ENCODE results near the gene AVPR2. TPM values are rescaled to one million over a fixed set of nuclear protein-coding genes. Genes with fewer than 3 reads are reported as not detected.

Gene AVPR2
- total RNA-seq, 2 donors from 2014 or later: 2.3 to 4.7 TPM

DNA sequence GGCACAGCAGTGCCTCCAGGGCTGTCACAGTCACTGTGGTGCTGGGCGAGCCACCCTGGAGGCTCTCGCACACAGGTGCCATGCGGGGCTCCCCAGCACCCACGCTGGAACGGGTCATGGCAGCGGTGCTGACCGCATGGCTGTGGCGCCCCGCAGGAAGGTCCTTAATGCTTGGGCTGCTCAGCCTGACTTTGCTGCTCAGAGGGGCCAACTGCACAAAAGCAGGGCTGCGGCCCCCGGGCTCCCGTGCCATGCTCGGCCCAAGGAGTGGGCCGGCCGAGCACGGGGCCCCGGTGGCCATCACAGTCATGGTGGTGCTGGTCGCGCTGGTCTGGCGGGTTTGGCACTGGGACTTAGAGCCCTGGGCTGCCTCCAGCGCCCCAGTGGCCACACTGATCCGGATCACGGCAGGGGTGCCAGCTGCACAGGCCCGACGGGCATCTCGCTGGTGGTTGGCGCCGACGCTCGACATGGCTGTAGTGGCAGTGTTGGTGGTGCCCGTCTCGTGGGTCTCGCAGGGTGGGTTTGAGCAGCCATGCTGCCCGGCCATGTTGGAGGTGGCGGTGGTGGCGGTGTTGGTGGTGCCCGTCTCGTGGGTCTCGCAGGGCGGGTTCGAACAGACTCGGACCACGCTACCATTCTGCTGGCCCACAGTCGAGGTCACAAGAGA, 50.2 kb downstream of the AVPR2 start:
- Histone ChIP-seq H3K4me1 (peaks cover 0 to 11% of the 10 kb centered on the region in 2 donors), H3K4me3 (no peak overlapping the region), H3K27ac (peak overlapping the region in 1 of 2 donors; percentile 63), H3K27me3 (no peaks in the 10 kb centered on the region), H3K9me3 (no peaks in the 10 kb centered on the region), H3K36me3 (peaks cover 91% of the 10 kb centered on the region)
- no peak for DNase-seq (ENCODE audit: low spot score)
- TF ChIP-seq, protein P1, sequence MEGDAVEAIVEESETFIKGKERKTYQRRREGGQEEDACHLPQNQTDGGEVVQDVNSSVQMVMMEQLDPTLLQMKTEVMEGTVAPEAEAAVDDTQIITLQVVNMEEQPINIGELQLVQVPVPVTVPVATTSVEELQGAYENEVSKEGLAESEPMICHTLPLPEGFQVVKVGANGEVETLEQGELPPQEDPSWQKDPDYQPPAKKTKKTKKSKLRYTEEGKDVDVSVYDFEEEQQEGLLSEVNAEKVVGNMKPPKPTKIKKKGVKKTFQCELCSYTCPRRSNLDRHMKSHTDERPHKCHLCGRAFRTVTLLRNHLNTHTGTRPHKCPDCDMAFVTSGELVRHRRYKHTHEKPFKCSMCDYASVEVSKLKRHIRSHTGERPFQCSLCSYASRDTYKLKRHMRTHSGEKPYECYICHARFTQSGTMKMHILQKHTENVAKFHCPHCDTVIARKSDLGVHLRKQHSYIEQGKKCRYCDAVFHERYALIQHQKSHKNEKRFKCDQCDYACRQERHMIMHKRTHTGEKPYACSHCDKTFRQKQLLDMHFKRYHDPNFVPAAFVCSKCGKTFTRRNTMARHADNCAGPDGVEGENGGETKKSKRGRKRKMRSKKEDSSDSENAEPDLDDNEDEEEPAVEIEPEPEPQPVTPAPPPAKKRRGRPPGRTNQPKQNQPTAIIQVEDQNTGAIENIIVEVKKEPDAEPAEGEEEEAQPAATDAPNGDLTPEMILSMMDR (IDR thresholded peaks at IDR 0.05): no peak

DNA sequence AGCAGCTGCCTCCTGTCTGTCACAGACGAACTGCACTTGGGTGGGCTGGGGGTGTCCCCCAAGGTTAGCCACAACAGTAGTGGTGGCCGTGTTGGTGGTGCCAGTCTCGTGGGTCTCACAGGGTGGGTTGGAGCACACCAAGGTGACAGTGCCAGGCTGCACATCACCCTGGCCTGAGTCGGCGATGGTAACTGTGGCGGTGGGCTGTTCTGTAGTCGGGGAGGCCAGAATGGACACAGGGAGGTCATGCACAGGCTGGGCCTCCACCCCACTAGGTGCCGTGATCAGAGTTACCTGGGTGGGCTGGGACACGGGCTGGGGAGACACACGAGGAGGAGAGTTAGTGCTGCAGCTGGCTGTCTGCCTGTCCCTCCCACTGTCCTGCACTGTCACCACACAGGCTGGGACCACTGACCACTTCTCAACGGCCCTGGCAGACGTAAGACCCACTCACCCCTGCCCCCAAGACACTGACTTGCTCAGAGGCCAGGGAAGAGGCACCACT, 50.8 kb downstream of the AVPR2 start:
- H3K36me3 ChIP-seq: peaks cover 91% of the 10 kb centered on the region
- H3K27ac ChIP-seq: no peak overlapping the region

DNA sequence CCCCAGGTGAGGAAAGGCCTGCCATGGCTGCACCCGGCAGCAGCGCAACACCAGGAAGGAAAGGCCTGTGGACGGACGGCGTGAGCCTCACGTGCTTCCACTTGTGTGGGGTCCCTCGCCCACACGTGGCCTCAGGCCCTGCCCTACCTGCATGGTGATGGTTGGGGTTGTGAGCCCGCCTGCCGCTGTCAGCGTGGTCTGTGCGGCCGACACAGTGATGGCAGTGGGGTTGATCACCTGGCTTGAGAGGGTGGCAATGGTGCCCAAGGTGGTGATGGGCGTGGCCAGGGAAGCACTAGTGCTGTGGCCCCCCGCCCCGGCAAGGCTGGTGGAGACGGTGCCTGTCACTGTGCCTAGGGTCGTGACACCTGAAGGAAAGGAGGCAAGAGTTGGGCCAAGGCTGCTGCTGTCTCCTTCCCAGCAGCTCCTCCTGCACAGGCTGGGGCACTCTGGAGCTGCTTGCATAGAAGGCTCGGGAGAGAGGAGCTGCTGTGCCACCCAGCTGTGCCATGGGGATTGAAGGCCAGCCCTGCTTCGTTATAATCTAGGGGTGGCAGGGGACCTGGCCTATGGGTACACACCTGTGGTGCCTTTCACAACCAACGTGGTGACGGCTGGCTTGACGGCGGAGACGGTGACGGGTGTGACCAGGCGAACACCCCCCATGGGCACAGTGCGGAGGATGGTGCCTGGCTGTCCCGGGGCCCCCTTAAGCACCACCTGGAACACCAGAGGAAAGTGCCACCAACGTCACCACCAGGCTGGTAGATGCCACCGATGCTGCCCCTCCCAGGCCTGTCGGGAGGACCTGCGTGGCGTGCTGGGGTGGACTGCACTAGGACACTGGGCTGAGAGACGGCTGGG, 51.8 kb downstream of the AVPR2 start:
- H3K36me3 ChIP-seq: peaks cover 91% of the 10 kb centered on the region
- TF ChIP-seq, protein P1 (IDR thresholded peaks at IDR 0.05): no peak
- DNase-seq (ENCODE audit: low spot score): no peak
- H3K27ac ChIP-seq: no peak overlapping the region
- H3K27me3 ChIP-seq: no peaks in the 10 kb centered on the region
- no peak overlapping the region for H3K4me3 ChIP-seq
- H3K9me3 ChIP-seq: no peaks in the 10 kb centered on the region
- H3K4me1 ChIP-seq: peaks cover 0 to 11% of the 10 kb centered on the region in 2 donors

More for the DNA sequence above, 50.8 kb downstream of the AVPR2 start:
- Histone ChIP-seq H3K9me3 (no peaks in the 10 kb centered on the region), H3K4me1 (peaks cover 0 to 11% of the 10 kb centered on the region in 2 donors), H3K4me3 (no peak overlapping the region), H3K27me3 (no peaks in the 10 kb centered on the region)
- no peak for DNase-seq (ENCODE audit: low spot score)
- TF ChIP-seq, protein P1 (IDR thresholded peaks at IDR 0.05): no peak

Other genes with a start within 250 kb of the AVPR2 start
- 10 to 100 TPM in 1 of 2 donors, 1 to 10 TPM in 1; 4.0 to 42.4 TPM for gene PNCK, start 230.9 kb upstream of the AVPR2 start, total RNA-seq
- gene SLC6A8, start 216.7 kb upstream of the AVPR2 start, total RNA-seq: 10 to 100 TPM; 71.3 to 76.6 TPM
- gene BCAP31, start 180.3 kb upstream of the AVPR2 start, total RNA-seq: 100 to 1,000 TPM in 1 of 2 donors, 10 to 100 TPM in 1; 86.3 to 109 TPM
- 10 to 100 TPM; 15.2 to 18.0 TPM for gene ABCD1, start 179.8 kb upstream of the AVPR2 start, total RNA-seq
- 1 to 10 TPM; 5.6 to 8.2 TPM for gene PLXNB3, start 140.4 kb upstream of the AVPR2 start, total RNA-seq
- gene SRPK3, start 123.6 kb upstream of the AVPR2 start, total RNA-seq: 10 to 100 TPM; 19.4 to 24.6 TPM
- gene IDH3G, start 110.3 kb upstream of the AVPR2 start, total RNA-seq: 100 to 1,000 TPM; 116 to 135 TPM
- 100 to 1,000 TPM; 219 to 238 TPM for gene SSR4, start 110.0 kb upstream of the AVPR2 start, total RNA-seq
- 1 to 10 TPM; 2.1 to 7.1 TPM for gene PDZD4, start 74.1 kb upstream of the AVPR2 start, total RNA-seq
- 1 to 10 TPM; 6.3 to 7.0 TPM for gene L1CAM, start 18.5 kb upstream of the AVPR2 start, total RNA-seq
- gene ARHGAP4, start 21.6 kb downstream of the AVPR2 start, total RNA-seq: 1 to 10 TPM; 7.6 to 8.9 TPM
- gene NAA10, start 30.4 kb downstream of the AVPR2 start, total RNA-seq: 10 to 100 TPM; 66.5 to 70.2 TPM
- 10 to 100 TPM in 1 of 2 donors, 1 to 10 TPM in 1; 6.2 to 10.6 TPM for gene RENBP, start 40.0 kb downstream of the AVPR2 start, total RNA-seq
- gene HCFC1, start 67.1 kb downstream of the AVPR2 start, total RNA-seq: 10 to 100 TPM; 40.8 to 54.7 TPM
- gene TMEM187, start 68.1 kb downstream of the AVPR2 start, total RNA-seq: 1 to 10 TPM; 4.7 to 6.4 TPM
- gene IRAK1, start 115.2 kb downstream of the AVPR2 start, total RNA-seq: 10 to 100 TPM; 27.5 to 37.1 TPM
- gene MECP2, start 193.0 kb downstream of the AVPR2 start, total RNA-seq: 10 to 100 TPM; 52.7 to 69.1 TPM
- gene OPN1LW, start 239.6 kb downstream of the AVPR2 start, total RNA-seq: not detected